Stimulated activated CD4-positive, alpha-beta T cell treated with anti-CD3 and anti-CD28 coated beads, Interleukin-12 subunit alpha, Interleukin-12 subunit beta, amount 100 ng/mL, for 24 hours (primary cell): ENCODE results near the gene WWOX.

ENCODE experiments used
- DNase-seq, 2 experiments: peaks; one replicate each; pipeline ENCODE4 v3.0.0-alpha.2; 2020; ENCODE audit warnings: low read depth in 2 of 2

WWOX gene

GRCh38 chr16:78194948-78195347, 95.5 kb downstream of the WWOX start:
- DNase-seq: no peak

- DNase-seq: no peak
Observed at GRCh38 chr16:78195797-78196196, 96.3 kb downstream of the WWOX start.

- DNase-seq: no peak
Observed at GRCh38 chr16:78196502-78196901, 97.0 kb downstream of the WWOX start.

- DNase-seq: no peak
Observed at GRCh38 chr16:78198288-78198687, 98.8 kb downstream of the WWOX start.

- no peak for DNase-seq
Observed at GRCh38 chr16:78199325-78200022, 100.0 kb downstream of the WWOX start.

GRCh38 chr16:78200023-78200389, 100.6 kb downstream of the WWOX start:
- no peak for DNase-seq

GRCh38 chr16:78200623-78201096, 101.2 kb downstream of the WWOX start:
- no peak for DNase-seq

- DNase-seq: no peak
Observed at GRCh38 chr16:78205506-78205905, 106.1 kb downstream of the WWOX start.

- no peak for DNase-seq
Observed at GRCh38 chr16:78206623-78207223, 107.3 kb downstream of the WWOX start.

- no peak for DNase-seq
Observed at GRCh38 chr16:78209951-78210661, 110.7 kb downstream of the WWOX start.

- DNase-seq: no peak
Observed at GRCh38 chr16:78211020-78211599, 111.7 kb downstream of the WWOX start.

- no peak for DNase-seq
Observed at GRCh38 chr16:78211946-78212345, 112.5 kb downstream of the WWOX start.

GRCh38 chr16:78212674-78213073, 113.2 kb downstream of the WWOX start:
- no peak for DNase-seq

- no peak for DNase-seq
Observed at GRCh38 chr16:78213751-78214150, 114.3 kb downstream of the WWOX start.

- no peak for DNase-seq
Observed at GRCh38 chr16:78215222-78215621, 115.8 kb downstream of the WWOX start.

- DNase-seq: no peak
Observed at GRCh38 chr16:78216166-78216745, 116.8 kb downstream of the WWOX start.

- DNase-seq: no peak
Observed at GRCh38 chr16:78217276-78217675, 117.8 kb downstream of the WWOX start.

- DNase-seq: no peak
Observed at GRCh38 chr16:78218279-78218678, 118.8 kb downstream of the WWOX start.

GRCh38 chr16:78218856-78219651, 119.6 kb downstream of the WWOX start:
- DNase-seq: no peak

GRCh38 chr16:78220571-78220970, 121.1 kb downstream of the WWOX start:
- DNase-seq: no peak

- DNase-seq: no peak
Observed at GRCh38 chr16:78221892-78222291, 122.4 kb downstream of the WWOX start.
